Activated naive CD4-positive, alpha-beta T cell (primary cell): ENCODE data around the gene PCNX1.
A peak's percentile ranks its signal among the peaks of the same experiment; 100 is the strongest.
"Not testable (repeated sequence)": the region's sequence is repeated elsewhere in the genome, so short reads cannot be mapped to it uniquely, and the experiment has no call there.

Experiments
- DNase-seq, 4 experiments: peaks; one replicate each; lab custom pipeline; 2025; lab: John Stamatoyannopoulos, UW

PCNX1 gene

GRCh38 chr14:70916300-70916699 is 9.0 kb downstream of the PCNX1 start:
- DNase-seq: no peak

- no peak for DNase-seq
Measured at GRCh38 chr14:70916799-70917198, 9.5 kb downstream of the PCNX1 start.

DNA sequence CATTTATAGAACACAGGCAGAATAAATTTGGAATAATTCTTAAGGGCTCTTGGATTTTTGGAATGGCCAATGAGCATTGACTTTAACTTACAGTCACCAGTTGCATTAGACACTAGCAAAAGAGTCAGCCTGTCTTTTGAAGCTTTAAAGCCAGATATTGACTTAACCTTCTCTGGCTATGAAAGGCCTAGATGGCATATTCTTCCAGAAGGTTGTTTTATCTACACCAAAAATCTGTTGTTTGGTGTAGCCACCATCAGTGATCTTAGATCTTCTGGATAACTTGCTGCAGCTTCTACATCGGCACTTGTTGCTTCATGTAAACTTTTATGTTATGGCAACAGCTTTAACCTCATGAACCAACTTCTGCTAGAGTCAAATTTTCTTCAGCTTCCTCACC is 10.4 kb downstream of the PCNX1 start:
- DNase-seq: no peak

GRCh38 chr14:70919774-70920173 is 12.5 kb downstream of the PCNX1 start:
- DNase-seq: no peak

DNA sequence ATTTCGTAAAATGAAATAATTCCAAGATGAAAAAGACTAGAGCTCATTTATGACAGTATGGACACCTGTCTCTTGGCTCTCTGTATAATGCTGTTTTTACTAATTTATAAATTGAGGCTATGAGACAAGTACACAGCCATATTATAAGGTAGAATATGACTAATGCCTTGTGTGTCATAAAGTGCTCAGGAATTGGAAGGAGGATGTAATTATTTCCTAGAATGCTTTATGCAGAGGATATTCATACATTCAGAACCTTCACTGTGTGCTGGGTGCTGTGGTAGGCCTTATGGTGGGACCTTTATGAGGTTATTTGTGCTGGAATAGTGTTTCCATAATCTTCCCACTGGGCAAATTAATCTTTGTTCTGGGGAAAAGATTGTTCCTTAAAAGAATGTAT is 13.3 kb downstream of the PCNX1 start:
- no peak for DNase-seq

DNA sequence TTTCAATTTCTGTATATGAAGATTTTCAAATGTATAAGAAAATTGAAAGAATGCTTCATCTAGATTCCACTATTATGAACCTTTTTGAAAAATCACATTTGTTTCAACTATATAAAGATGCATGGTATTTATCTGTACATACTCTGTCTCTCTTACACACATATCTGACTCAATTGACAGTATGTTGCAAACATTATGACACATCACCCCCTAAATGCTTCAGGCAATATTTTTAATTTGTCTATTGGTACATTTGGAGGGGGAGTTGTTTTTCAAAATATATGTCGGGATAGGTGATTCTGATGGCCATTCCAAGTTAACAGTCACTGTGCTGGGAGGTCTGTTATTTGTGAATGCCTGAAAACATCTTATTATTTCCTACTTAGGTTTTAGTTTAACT is 14.4 kb downstream of the PCNX1 start:
- no peak for DNase-seq

DNA sequence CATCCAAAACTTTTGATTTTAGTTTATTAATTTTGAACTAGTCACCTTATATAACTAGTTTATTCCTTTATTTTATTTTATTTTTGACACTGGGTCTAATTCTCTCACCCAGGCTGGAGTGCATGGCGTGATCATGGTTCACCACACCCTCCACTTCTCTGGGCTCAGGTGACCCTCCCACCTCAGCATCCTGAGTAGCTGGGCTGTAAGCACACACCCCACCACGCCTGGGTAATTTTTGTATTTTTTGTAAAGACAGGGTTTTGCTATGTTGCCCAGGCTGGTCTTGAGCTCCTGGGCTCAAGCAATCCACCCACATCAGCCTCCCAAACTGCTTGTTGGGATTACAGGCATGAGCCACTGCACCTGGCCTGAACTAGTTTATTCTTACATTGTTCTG is 17.3 kb downstream of the PCNX1 start:
- DNase-seq: no peak

GRCh38 chr14:70926235-70926830 is 19.1 kb downstream of the PCNX1 start:
- DNase-seq: no peak

DNA sequence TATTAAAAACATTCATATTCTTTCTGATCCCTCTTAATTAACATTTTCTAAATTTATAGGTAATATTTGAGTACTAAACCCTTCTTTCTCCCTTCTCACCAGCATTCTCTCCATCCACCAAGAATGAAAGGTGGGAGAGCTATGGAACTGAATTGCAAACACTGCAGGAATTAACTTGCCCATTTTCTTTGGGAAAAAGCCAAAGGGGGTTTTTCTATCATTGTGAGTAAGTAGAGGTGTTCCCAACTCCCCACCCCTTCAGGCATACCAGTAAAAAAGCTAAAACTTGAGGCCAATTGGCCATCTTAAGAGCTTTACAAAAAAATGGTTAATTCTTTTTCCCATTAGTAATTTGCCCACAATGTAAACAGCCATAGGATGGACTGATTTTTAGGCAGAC is 23.7 kb downstream of the PCNX1 start:
- DNase-seq: no peak

GRCh38 chr14:70934084-70934483 is 26.8 kb downstream of the PCNX1 start:
- DNase-seq: no peak

DNA sequence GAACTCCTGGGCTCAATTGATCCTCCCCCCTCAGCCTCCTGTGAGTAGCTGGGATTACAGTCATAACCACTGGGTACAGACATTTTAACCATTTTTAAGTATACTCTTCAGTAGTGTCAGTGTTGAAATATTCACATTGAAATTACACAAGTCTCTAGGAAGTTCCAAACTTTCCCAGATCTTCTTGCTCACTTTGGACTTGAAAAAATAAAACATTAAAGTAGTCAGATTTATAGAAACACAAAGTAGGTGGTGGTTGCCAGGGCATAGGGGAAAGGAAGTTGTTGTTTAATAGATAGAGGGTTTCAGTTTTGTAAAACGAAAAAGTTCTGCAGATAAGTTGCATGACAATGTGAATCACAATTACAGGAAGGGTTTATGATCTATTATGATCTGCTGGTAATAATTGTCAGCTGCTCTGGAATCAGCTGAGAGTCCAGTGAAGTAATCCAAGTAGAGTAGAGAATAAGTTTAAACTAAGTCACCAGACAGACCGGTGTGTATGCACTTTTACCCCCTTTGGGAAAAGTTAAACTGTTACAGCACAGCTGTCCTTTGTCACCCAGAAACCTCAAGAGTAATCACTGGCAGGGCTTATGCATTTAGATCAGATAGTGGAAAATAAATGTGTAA is 27.4 kb downstream of the PCNX1 start:
- DNase-seq: no peak

- no peak for DNase-seq
Measured at GRCh38 chr14:70935135-70935534, 27.9 kb downstream of the PCNX1 start.

DNA sequence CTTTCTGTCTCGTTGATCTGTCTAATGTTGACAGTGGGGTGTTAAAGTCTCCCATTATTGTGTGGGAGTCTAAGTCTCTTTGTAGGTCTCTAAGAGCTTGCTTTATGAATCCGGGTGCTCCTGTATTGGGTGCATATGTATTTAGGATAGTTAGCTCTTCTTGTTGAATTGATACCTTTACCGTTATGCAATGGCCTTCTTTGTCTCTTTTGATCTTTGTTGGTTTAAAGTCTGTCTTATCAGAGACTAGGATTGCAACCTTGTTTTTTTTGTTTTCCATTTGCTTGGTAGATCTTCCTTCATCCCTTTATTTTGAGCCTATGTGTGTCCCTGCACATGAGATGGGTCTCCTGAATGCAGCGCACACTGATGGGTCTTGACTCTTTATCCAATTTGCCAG is 32.4 kb downstream of the PCNX1 start:
- DNase-seq: not testable (repeated sequence)

DNA sequence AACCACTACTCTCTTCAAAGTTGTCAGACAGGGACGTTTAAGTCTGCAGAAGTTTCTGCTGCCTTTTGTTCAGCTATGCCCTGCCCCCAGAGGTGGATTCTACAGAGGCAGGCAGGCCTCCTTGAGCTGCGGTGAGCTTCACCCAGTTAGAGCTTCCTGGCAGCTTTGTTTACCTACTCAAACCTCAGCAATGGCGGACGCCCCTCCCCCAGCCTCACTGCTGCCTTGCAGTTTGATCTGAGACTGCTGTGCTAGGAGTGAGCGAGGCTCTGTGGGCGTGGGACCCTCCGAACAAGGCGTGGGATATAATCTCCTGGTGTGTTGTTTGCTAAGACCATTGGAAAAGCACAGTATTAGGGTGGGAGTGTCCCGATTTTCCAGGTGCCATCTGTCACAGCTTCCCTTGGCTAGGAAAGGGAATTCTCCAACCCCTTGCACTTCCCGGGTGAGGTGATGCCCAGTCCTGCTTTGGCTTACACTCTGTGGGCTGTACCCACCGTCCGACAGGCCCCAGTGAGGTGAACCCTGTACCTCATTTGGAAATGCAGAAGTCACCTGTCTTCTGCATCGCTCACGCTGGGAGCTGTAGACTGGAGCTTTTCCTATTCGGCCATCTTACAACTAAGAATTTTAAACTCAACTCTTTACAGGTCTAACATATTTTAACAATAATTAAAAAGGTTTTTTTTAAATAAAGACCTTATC is 34.5 kb downstream of the PCNX1 start:
- DNase-seq: peak; percentile 3 to 83 (median 42)

- no peak for DNase-seq
Measured at GRCh38 chr14:70942342-70942706, 35.1 kb downstream of the PCNX1 start.

GRCh38 chr14:70942721-70943120 is 35.5 kb downstream of the PCNX1 start:
- not testable (repeated sequence) for DNase-seq

DNA sequence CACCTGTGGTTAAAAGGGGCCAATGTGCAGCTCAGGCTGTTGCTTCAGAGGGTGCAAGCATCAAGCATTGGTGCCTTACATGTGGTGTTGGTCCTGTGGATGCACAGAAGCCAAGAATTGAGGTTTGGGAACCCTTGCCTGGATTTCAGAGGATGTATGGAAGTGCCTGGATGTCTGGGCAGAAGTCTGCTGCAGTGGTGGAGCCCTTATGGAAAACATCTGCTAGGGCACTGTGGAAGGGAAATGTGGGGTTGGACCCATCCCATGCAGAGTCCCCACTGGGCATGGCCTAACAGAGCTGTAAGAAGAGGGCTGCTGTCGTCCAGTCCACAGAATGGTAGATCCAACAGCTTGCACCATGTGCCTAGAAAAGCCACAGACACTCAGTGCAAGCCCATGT is 36.6 kb downstream of the PCNX1 start:
- DNase-seq: no peak

DNA sequence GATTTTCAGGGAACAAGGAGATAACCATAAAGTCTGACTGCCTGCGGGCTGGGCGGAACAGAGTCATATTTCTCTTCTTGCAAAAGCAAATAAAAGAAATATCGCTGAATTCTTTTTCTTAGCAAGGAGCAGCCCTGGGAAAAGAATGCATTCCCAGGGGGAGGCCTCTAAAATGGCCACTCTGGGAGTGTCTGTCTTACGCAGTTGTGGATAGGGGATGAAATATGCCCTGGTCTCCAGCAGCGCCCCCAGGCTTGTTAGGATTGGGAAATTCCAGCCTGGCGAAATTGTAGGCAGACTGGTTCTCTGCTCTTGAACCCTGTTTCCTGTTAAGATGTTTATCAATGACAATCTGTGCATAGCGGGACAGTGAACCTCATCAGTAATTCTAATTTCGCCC is 40.5 kb downstream of the PCNX1 start:
- DNase-seq: no peak

DNA sequence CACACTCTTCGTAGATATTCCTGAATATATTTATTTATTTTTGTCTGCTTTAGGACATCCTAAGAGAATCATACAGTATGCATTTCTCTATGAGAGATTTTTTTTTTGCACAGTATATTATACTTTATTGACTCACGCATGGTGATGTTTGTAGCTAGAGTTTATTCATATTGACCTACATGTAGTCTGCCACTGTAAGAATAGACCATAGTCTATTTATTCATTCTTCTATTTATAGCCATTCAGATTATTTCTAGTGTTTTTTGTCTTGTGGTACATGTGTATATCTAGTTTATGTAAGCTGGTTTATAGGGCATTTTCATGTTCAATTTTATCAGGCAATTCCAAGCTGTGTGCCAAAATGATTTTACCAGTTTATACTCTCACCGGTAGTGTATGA is 45.2 kb downstream of the PCNX1 start:
- DNase-seq: no peak

- DNase-seq: no peak
Measured at GRCh38 chr14:70954068-70954467, 46.8 kb downstream of the PCNX1 start.

DNA sequence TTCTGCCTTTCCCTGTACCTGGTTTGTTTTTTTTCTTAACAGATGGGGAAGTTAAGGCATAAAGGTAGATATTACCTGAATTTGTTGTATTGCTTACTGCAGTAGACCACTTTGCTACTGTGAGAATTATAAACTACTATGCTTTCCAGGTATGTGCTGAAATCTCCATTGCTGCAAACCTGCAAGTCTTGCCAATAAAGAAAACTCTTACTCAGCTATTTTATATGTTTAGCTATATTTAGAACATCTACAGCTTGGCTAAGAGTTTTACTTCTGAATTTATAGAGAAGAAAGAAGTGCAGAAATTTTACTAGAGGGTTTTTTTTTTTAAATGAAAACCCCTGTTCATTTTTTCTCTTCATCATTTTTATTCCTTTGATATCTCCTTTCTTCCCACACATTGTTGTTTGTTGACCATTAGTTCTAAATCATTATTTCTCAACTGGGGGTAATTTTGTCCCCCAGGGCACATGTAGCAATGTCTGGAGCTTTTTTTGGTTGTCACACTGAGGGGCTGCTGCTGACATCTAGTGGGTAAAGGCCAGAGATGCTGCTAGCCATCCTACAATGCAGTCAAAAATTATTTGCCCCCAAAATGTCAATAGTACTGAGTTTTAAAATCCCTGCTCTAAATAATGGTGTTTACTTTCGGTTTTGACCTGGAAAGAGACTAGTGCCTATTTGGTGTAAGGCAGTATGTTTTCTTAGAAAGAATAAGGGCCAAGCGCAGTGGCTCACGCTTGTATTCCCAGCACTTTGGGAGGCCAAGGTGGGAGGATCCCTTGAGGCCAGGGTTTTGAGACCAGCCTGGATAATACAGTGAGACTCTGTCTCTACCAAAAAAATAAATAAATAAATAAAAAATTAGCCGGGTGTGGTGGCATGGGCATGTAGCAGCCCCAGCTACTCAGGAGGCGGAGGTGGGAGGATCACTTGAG is 48.6 kb downstream of the PCNX1 start:
- peak in 1 of 4 experiments; percentile 14 for DNase-seq

DNA sequence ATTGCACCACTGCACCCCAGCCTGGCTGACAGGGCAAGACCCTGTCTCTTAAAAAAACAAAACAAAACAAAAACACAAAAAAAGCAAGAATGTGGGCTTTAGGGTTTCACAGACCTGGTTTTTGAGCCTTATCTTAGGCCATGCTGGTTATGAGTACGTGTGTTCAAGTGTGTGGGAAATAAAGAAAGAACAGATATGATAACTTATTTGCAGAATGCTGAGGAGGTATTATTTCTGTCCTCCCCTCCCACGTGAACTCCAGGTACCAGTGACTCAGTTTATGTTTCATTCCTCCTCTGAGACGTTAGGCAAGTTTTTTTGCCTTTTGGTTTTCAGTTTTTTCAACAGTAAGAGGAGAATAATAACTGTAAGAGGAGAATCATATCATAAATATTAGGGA is 49.3 kb downstream of the PCNX1 start:
- DNase-seq: no peak

- no peak for DNase-seq
Measured at GRCh38 chr14:70957710-70958109, 50.5 kb downstream of the PCNX1 start.
